Measurements from ENCODE around the gene PAFAH2.

PAFAH2 gene

GRCh38 chr1:26035959-26036755, 38.3 kb upstream of the PAFAH2 start:
- peak overlapping the region; percentile 55 for H3K27ac ChIP-seq
- peak; percentile 96 for TF ChIP-seq CTCF (IDR thresholded peaks at IDR 0.05)
- no peak for TF ChIP-seq ZFX (IDR thresholded peaks at IDR 0.05; ENCODE audit: borderline replicate concordance)

- H3K27ac ChIP-seq, result peak overlapping the region; percentile 55
These were observed 37.5 kb upstream of the PAFAH2 start for GRCh38 chr1:26035203-26035958.

GRCh38 chr1:26034504-26035202, 36.8 kb upstream of the PAFAH2 start:
- no peak overlapping the region for H3K27ac ChIP-seq
- TF ChIP-seq ZFX (IDR thresholded peaks at IDR 0.05; ENCODE audit: borderline replicate concordance), result no peak
- TF ChIP-seq CTCF (IDR thresholded peaks at IDR 0.05), result no peak

More at GRCh38 chr1:26035203-26035958, 37.5 kb upstream of the PAFAH2 start:
- TF ChIP-seq CTCF (IDR thresholded peaks at IDR 0.05) (no peak), ZFX (IDR thresholded peaks at IDR 0.05; ENCODE audit: borderline replicate concordance) (no peak)

- H3K27ac ChIP-seq, result no peak overlapping the region
- TF ChIP-seq ZFX (IDR thresholded peaks at IDR 0.05; ENCODE audit: borderline replicate concordance) (no peak), CTCF (IDR thresholded peaks at IDR 0.05) (no peak)
These were observed 34.9 kb upstream of the PAFAH2 start for GRCh38 chr1:26032656-26033357.

- TF ChIP-seq CTCF (IDR thresholded peaks at IDR 0.05) (no peak), ZFX (IDR thresholded peaks at IDR 0.05; ENCODE audit: borderline replicate concordance) (no peak)
- no peak overlapping the region for H3K27ac ChIP-seq
These were observed 33.9 kb upstream of the PAFAH2 start for GRCh38 chr1:26031611-26032220.

- TF ChIP-seq CTCF (IDR thresholded peaks at IDR 0.05) (no peak), ZFX (IDR thresholded peaks at IDR 0.05; ENCODE audit: borderline replicate concordance) (no peak)
These were observed 33.3 kb upstream of the PAFAH2 start for GRCh38 chr1:26031196-26031595.

More at GRCh38 chr1:26031196-26031595, 33.3 kb upstream of the PAFAH2 start:
- H3K27ac ChIP-seq, result no peak overlapping the region

Data from 22Rv1 (cell line).